ENCODE results near the gene ARHGEF38.

GRCh38 chr4:105631818-105632400 lies 79.5 kb downstream of the ARHGEF38 start:
- no peak for TF ChIP-seq MAX (IDR thresholded peaks at IDR 0.05; ENCODE audit: low read depth)
- TF ChIP-seq RFX5 (IDR thresholded peaks at IDR 0.05; ENCODE audit: low read length): no peak
- TF ChIP-seq CTCF (IDR thresholded peaks at IDR 0.05): no peak
- TF ChIP-seq TEAD4 (IDR thresholded peaks at IDR 0.05; ENCODE audit: borderline replicate concordance, insufficient read depth): no peak
- TF ChIP-seq EP300 (IDR thresholded peaks at IDR 0.05; ENCODE audit: borderline replicate concordance in 1 of 2, low read depth in 1 of 2, low read length in 1 of 2): no peak
